ENCODE data around the gene TMEM190.

DNA sequence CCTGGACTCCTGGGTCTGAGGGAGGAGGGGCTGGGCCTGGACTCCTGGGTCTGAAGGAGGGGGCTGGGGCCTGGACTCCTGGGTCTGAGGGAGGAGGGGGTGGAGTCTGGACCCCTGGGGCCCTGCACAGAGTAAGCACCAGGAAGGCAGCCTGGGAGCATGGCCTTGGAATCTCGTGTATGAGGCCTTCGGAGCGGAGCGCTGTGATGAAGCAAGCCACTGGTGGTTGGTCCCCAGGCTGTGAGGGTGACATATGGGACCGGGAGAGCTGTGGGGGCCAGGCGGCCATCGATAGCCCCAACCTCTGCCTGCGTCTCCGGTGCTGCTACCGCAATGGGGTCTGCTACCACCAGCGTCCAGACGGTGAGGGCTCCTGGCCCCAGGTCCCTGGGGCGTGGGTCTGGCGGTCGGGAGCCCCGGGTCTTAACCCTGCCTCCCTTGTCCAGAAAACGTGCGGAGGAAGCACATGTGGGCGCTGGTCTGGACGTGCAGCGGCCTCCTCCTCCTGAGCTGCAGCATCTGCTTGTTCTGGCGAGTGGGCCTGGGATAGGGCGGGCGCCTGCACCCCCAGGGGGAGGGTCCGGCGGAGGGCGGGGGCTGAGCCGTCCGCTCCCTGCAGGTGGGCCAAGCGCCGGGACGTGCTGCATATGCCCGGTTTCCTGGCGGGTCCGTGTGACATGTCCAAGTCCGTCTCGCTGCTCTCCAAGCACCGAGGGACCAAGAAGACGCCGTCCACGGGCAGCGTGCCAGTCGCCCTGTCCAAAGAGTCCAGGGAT lies 918 bp downstream of the TMEM190 start:
- TF ChIP-seq, protein P1, sequence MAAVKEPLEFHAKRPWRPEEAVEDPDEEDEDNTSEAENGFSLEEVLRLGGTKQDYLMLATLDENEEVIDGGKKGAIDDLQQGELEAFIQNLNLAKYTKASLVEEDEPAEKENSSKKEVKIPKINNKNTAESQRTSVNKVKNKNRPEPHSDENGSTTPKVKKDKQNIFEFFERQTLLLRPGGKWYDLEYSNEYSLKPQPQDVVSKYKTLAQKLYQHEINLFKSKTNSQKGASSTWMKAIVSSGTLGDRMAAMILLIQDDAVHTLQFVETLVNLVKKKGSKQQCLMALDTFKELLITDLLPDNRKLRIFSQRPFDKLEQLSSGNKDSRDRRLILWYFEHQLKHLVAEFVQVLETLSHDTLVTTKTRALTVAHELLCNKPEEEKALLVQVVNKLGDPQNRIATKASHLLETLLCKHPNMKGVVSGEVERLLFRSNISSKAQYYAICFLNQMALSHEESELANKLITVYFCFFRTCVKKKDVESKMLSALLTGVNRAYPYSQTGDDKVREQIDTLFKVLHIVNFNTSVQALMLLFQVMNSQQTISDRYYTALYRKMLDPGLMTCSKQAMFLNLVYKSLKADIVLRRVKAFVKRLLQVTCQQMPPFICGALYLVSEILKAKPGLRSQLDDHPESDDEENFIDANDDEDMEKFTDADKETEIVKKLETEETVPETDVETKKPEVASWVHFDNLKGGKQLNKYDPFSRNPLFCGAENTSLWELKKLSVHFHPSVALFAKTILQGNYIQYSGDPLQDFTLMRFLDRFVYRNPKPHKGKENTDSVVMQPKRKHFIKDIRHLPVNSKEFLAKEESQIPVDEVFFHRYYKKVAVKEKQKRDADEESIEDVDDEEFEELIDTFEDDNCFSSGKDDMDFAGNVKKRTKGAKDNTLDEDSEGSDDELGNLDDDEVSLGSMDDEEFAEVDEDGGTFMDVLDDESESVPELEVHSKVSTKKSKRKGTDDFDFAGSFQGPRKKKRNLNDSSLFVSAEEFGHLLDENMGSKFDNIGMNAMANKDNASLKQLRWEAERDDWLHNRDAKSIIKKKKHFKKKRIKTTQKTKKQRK (IDR thresholded peaks at IDR 0.05; ENCODE audit: borderline replicate concordance, low read depth, low read length): no peak
- TF ChIP-seq, protein P2, sequence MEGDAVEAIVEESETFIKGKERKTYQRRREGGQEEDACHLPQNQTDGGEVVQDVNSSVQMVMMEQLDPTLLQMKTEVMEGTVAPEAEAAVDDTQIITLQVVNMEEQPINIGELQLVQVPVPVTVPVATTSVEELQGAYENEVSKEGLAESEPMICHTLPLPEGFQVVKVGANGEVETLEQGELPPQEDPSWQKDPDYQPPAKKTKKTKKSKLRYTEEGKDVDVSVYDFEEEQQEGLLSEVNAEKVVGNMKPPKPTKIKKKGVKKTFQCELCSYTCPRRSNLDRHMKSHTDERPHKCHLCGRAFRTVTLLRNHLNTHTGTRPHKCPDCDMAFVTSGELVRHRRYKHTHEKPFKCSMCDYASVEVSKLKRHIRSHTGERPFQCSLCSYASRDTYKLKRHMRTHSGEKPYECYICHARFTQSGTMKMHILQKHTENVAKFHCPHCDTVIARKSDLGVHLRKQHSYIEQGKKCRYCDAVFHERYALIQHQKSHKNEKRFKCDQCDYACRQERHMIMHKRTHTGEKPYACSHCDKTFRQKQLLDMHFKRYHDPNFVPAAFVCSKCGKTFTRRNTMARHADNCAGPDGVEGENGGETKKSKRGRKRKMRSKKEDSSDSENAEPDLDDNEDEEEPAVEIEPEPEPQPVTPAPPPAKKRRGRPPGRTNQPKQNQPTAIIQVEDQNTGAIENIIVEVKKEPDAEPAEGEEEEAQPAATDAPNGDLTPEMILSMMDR (IDR thresholded peaks at IDR 0.05 in 2 of 3, conservative IDR thresholded peaks at IDR 0.05 in 1 of 3; ENCODE audit: insufficient read depth in 2 of 3, low read depth in 1 of 3, low read length in 3 of 3): no peak
- TF ChIP-seq NRF1 (conservative IDR thresholded peaks at IDR 0.05 in 1 of 2, IDR thresholded peaks at IDR 0.05 in 1 of 2) (no peak), CEBPB (tag; IDR thresholded peaks at IDR 0.05) (no peak), ETV5 (CRISPR knock-in tag; IDR thresholded peaks at IDR 0.05; ENCODE audit: low read depth) (no peak), POLR2AphosphoS5 (IDR thresholded peaks at IDR 0.05; ENCODE audit: control insufficient read depth, insufficient read depth, low read depth, low read length) (no peak), PHF21A (IDR thresholded peaks at IDR 0.05; ENCODE audit: borderline replicate concordance, low read depth) (no peak)
- TF ChIP-seq, protein P3, sequence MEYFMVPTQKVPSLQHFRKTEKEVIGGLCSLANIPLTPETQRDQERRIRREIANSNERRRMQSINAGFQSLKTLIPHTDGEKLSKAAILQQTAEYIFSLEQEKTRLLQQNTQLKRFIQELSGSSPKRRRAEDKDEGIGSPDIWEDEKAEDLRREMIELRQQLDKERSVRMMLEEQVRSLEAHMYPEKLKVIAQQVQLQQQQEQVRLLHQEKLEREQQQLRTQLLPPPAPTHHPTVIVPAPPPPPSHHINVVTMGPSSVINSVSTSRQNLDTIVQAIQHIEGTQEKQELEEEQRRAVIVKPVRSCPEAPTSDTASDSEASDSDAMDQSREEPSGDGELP (CRISPR knock-in tag; IDR thresholded peaks at IDR 0.05; ENCODE audit: borderline replicate concordance): no peak

All from K562 (cell line).